Measurements from ENCODE around the gene SPATA6L.

- TF ChIP-seq, protein P1, sequence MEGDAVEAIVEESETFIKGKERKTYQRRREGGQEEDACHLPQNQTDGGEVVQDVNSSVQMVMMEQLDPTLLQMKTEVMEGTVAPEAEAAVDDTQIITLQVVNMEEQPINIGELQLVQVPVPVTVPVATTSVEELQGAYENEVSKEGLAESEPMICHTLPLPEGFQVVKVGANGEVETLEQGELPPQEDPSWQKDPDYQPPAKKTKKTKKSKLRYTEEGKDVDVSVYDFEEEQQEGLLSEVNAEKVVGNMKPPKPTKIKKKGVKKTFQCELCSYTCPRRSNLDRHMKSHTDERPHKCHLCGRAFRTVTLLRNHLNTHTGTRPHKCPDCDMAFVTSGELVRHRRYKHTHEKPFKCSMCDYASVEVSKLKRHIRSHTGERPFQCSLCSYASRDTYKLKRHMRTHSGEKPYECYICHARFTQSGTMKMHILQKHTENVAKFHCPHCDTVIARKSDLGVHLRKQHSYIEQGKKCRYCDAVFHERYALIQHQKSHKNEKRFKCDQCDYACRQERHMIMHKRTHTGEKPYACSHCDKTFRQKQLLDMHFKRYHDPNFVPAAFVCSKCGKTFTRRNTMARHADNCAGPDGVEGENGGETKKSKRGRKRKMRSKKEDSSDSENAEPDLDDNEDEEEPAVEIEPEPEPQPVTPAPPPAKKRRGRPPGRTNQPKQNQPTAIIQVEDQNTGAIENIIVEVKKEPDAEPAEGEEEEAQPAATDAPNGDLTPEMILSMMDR (IDR thresholded peaks at IDR 0.05; ENCODE audit: low read length), result no peak
- TF ChIP-seq EZH2 (IDR thresholded peaks at IDR 0.05; ENCODE audit: borderline replicate concordance, low read length), result no peak
Observed at GRCh38 chr9:4615251-4615650, 51.0 kb downstream of the SPATA6L start.
